ENCODE data around the gene ERCC6L2.

GRCh38 chr9:95833546-95834178 is 41.8 kb upstream of the ERCC6L2 start:
- TF ChIP-seq CTCF (IDR thresholded peaks at IDR 0.05; ENCODE audit: insufficient read depth, low read length, poor library complexity, severe bottlenecking) (no peak), EZH2phosphoT487 (conservative IDR thresholded peaks at IDR 0.05; ENCODE audit: low read length) (no peak)

Measured in SU-DHL-6 (cell line).